Astrocyte of the cerebellum (primary cell): ENCODE measurements around the gene CRY2.

Source experiments
- DNase-seq: peaks from one replicate; pipeline ENCODE4 v3.0.0-alpha.2; 2011; ENCODE audit warnings: low read depth
- H3K4me3 ChIP-seq: 2 replicates; pipeline ENCODE4 v1.5.1; 2011; ENCODE audit warnings: mild to moderate bottlenecking, low read depth, low read length, moderate library complexity
- CTCF ChIP-seq: IDR thresholded peaks from 2 replicates; pipeline ENCODE4 v1.5.1; 2012; ENCODE audit warnings: low read length, low read depth, moderate library complexity, mild to moderate bottlenecking; ENCODE audit errors: missing control alignments
- in situ Hi-C: cut with HindIII; loops from 2 replicates; pipeline ENCODE4 v1.10.0; 2017; ENCODE audit warnings: low sequenced_read_pairs

The CRY2 gene

GRCh38 chr11:45864041-45864440 is 16.8 kb downstream of the CRY2 start:
- in situ Hi-C loops: no loop called here
- no peak for TF ChIP-seq CTCF
- no peak overlapping the region for H3K4me3 ChIP-seq
- DNase-seq: peak; percentile 47

- no peak overlapping the region for H3K4me3 ChIP-seq
- DNase-seq: no peak
- in situ Hi-C loops: no loop called here
- no peak for TF ChIP-seq CTCF
Measured at GRCh38 chr11:45869551-45869950, 22.3 kb downstream of the CRY2 start.

GRCh38 chr11:45870706-45871105 is 23.4 kb downstream of the CRY2 start:
- TF ChIP-seq CTCF: no peak
- in situ Hi-C loops: no loop called here
- DNase-seq: no peak
- H3K4me3 ChIP-seq: no peak overlapping the region

- no peak overlapping the region for H3K4me3 ChIP-seq
- DNase-seq: no peak
- no peak for TF ChIP-seq CTCF
- in situ Hi-C loops: no loop called here
Measured at GRCh38 chr11:45871638-45872037, 24.4 kb downstream of the CRY2 start.

- peak; percentile 87 for TF ChIP-seq CTCF
- DNase-seq: peak; percentile 74
- no peak overlapping the region for H3K4me3 ChIP-seq
- in situ Hi-C loops: no loop called here
Measured at GRCh38 chr11:45872651-45873356, 25.5 kb downstream of the CRY2 start.

- DNase-seq: no peak
- in situ Hi-C loops: no loop called here
- TF ChIP-seq CTCF: no peak
- no peak overlapping the region for H3K4me3 ChIP-seq
Measured at GRCh38 chr11:45876401-45876800, 29.1 kb downstream of the CRY2 start.
